CD4-positive, alpha-beta memory T cell (primary cell): ENCODE results near the gene NAPSA. TPM values are rescaled to one million over a fixed set of nuclear protein-coding genes. Genes with fewer than 3 reads are reported as not detected.
A peak's percentile ranks its signal among the peaks of the same experiment; 100 is the strongest.

Experiments used
- CTCF ChIA-PET: fragments of 350-600 bp; sonication (Branson Sonifier 250); formaldehyde crosslinking; loops from one replicate; lab custom pipeline; 2021; ENCODE audit warnings: inconsistent platforms; ENCODE audit not compliant: partially characterized antibody; lab: Charles Lee
- POLR2A ChIA-PET: fragments of 350-600 bp; sonication (Branson Sonifier 250); formaldehyde crosslinking; loops from one replicate; lab custom pipeline; 2021; ENCODE audit not compliant: partially characterized antibody; lab: Charles Lee
- DNase-seq, 5 donors: peaks; one replicate each; pipeline versions ENCODE4 v3.0.0 to v3.0.0-alpha.2; 2020 to 2022; ENCODE audit warnings: mixed read lengths in 1 of 5
- H3K27ac ChIP-seq: one replicate; pipeline ENCODE4 v1.7.0; 2013; ENCODE audit warnings: low read depth, low read length
- H3K27me3 ChIP-seq: 2 replicates; pipeline ENCODE4 v1.7.0; 2013; ENCODE audit warnings: mild to moderate bottlenecking, low read length, moderate library complexity; ENCODE audit not compliant: insufficient read depth
- H3K36me3 ChIP-seq: 2 replicates; pipeline ENCODE4 v1.7.0; 2013; ENCODE audit warnings: mild to moderate bottlenecking, low read length, moderate library complexity; ENCODE audit not compliant: insufficient read depth
- H3K4me1 ChIP-seq: 2 replicates; pipeline ENCODE4 v1.7.0; 2013; ENCODE audit warnings: mild to moderate bottlenecking, low read length, moderate library complexity; ENCODE audit not compliant: insufficient read depth
- H3K4me3 ChIP-seq, 2 donors: one replicate each; pipeline ENCODE4 v1.7.0; 2013; ENCODE audit warnings: low read length in 2 of 2, mild to moderate bottlenecking in 1 of 2
- H3K9me3 ChIP-seq, 2 donors: one replicate each; pipeline ENCODE4 v1.7.0; 2013; ENCODE audit warnings: low read length in 2 of 2, control low read depth in 1 of 2; ENCODE audit not compliant: control insufficient read depth in 1 of 2
- H3K27ac Mint-ChIP-seq, 7 donors: one replicate each; pipeline ENCODE4 v1.8.0; 2020 to 2021; ENCODE audit warnings: mixed read lengths in 7 of 7, mild to moderate bottlenecking in 6 of 7, inconsistent platforms in 3 of 7, moderate library complexity in 3 of 7
- H3K27me3 Mint-ChIP-seq, 2 donors: one replicate each; pipeline ENCODE4 v1.8.0; 2020 to 2021; ENCODE audit warnings: mixed read lengths in 2 of 2
- H3K36me3 Mint-ChIP-seq, 2 donors: one replicate each; pipeline ENCODE4 v1.8.0; 2020 to 2021; ENCODE audit warnings: mixed read lengths in 2 of 2, inconsistent platforms in 1 of 2, mild to moderate bottlenecking in 1 of 2
- H3K4me1 Mint-ChIP-seq, 4 donors: one replicate each; pipeline ENCODE4 v1.8.0; 2020 to 2021; ENCODE audit warnings: mixed read lengths in 4 of 4, mild to moderate bottlenecking in 1 of 4
- H3K4me3 Mint-ChIP-seq, 8 donors: one replicate each; pipeline ENCODE4 v1.8.0; 2020 to 2021; ENCODE audit warnings: mixed read lengths in 8 of 8, mild to moderate bottlenecking in 7 of 8, moderate library complexity in 6 of 8, inconsistent platforms in 3 of 8
- H3K9me3 Mint-ChIP-seq, 8 donors: one replicate each; pipeline ENCODE4 v1.8.0; 2020 to 2021; ENCODE audit warnings: mixed read lengths in 8 of 8, mild to moderate bottlenecking in 5 of 8, inconsistent platforms in 3 of 8, moderate library complexity in 1 of 8
- intact Hi-C: fragments of 100-400 bp; cut with micrococcal nuclease; formaldehyde crosslinking; loops from one replicate; pipeline ENCODE4 v1.15.1; 2023
- polyA plus RNA-seq, 2 donors: library from polyadenylated mRNA; unstranded; fragments of 300-500 nt; fragmentation: Illumina TruSeq; gene quantifications; one replicate each; pipeline ENCODE4 v1.2.3, GENCODE V29; 2021
- total RNA-seq, 2 experiments: library from RNA; stranded (reverse); gene quantifications; one replicate each; pipeline ENCODE4 v1.2.3, GENCODE V29; 2021

NAPSA gene
- total and polyA plus RNA-seq, 4 experiments from 2014 or later = 0.57 to 6.6 (median 2.7) TPM

- Mint-ChIP-seq H3K4me1 (peaks cover 22 to 39% (median 32%) of the 10 kb centered on the region in 4 donors), H3K36me3 (peaks cover 23 to 51% of the 10 kb centered on the region in 2 donors), H3K27ac (peak within 1 kb of the TSS; percentile 91 to 98 (median 94)), H3K27me3 (no peaks in the 10 kb centered on the region), H3K4me3 (peak within 1 kb of the TSS; percentile 91 to 97 (median 94)), H3K9me3 (peaks cover 0 to 9% (median 0%) of the 10 kb centered on the region in 8 donors)
- Histone ChIP-seq H3K36me3 (peaks cover 28% of the 10 kb centered on the region), H3K4me3 (peak within 1 kb of the TSS; percentile 38 to 80), H3K27ac (peak within 1 kb of the TSS; percentile 67), H3K4me1 (peaks cover 16% of the 10 kb centered on the region), H3K9me3 (no peaks in the 10 kb centered on the region), H3K27me3 (no peaks in the 10 kb centered on the region)
- intact Hi-C loops = loop anchor here (1.0 to 5.0 kb wide), 6 partner anchors 8 to 127 kb away; partner anchors contain the start of genes JOSD2 and NR1H2
- POLR2A ChIA-PET = interaction anchor here (0.6 to 4.1 kb wide), 11 partner anchors 8 to 127 kb away, joined by 3 to 28 read pairs (median 7); partner anchors contain the start of genes JOSD2, KCNC3 and NR1H2
- CTCF ChIA-PET = interaction anchor here (1.2 kb wide), 1 partner anchor 27 kb away, joined by 3 read pairs; no protein-coding TSS in a partner anchor
- DNase-seq = peak; percentile 98 to 99 (median 99)
Observed at GRCh38 chr19:50383852-50384684, 18.6 kb upstream of the NAPSA start, which contains the start of gene POLD1. TSS of gene POLD1 (plus strand) at chr19:50384347. CDS start at chr19:50398852, 14,505 bp downstream.

DNA sequence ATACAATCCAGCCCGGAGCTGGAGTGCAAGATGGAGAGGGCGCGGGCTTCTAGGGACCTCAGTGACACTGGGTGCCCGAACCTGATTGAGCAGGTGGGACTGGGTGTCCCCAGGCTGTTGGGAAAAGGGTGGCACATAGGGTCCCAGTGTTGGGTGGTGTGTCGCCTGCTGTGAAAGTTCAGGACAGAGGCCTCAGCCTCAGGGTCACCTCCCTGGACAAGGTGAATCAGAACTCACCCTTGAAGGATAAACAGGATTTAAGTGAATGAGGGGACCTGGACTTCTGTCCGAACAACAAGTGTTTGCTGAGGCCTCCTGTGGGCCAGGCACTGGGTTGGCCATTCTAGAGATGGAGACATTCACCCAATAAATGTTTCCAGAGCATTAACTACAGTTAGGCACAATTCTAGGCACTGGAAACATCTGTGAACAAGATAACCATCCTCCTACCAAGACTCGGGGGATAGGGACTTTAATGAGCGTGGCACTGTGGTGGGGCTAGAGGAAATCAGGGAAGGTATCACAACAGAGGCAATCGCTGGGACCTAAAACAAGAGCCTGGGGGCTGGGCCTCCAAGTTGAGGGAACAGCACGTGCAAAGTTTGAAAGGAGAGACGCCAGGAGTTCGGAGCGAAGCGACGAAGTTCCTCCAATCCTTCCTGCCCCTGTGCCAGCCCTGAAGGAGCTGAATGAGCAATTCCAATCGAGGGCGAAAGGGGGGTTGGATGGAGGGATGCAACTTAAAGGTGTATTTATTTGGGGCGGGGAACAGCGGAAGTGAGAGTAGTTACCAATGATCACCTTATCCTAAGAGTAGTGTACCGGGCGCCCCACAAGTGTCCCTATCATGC lies 17.8 kb upstream of the NAPSA start:
- peaks cover 25 to 51% of the 10 kb centered on the region in 2 donors for H3K36me3 Mint-ChIP-seq
- peak overlapping the region; percentile 91 to 97 (median 94) for H3K4me3 Mint-ChIP-seq
- no peaks in the 10 kb centered on the region for H3K27me3 ChIP-seq
- peaks cover 16% of the 10 kb centered on the region for H3K4me1 ChIP-seq
- ChIA-PET CTCF (interaction anchor here (1.2 kb wide), 1 partner anchor 26 kb away, joined by 3 read pairs; no protein-coding TSS in a partner anchor), POLR2A (interaction anchor here (0.6 to 4.1 kb wide), 9 partner anchors 14 to 128 kb away, joined by 3 to 28 read pairs (median 7); partner anchors contain the start of genes JOSD2 and KCNC3)
- H3K27ac Mint-ChIP-seq = peak overlapping the region; percentile 91 to 98 (median 94)
- peaks cover 0 to 9% (median 0%) of the 10 kb centered on the region in 8 donors for H3K9me3 Mint-ChIP-seq
- DNase-seq = peak in 1 of 5 donors; percentile 17
- peak overlapping the region in 1 of 2 donors; percentile 38 for H3K4me3 ChIP-seq
- peaks cover 22 to 40% (median 32%) of the 10 kb centered on the region in 4 donors for H3K4me1 Mint-ChIP-seq
- no peaks in the 10 kb centered on the region for H3K9me3 ChIP-seq
- intact Hi-C loops = loop anchor here (5.0 kb wide), 1 partner anchor 51 kb away; no protein-coding TSS in a partner anchor
- H3K27me3 Mint-ChIP-seq = no peaks in the 10 kb centered on the region
- H3K27ac ChIP-seq = peak overlapping the region; percentile 67
- H3K36me3 ChIP-seq = peaks cover 37% of the 10 kb centered on the region

- peaks cover 26 to 51% of the 10 kb centered on the region in 2 donors for H3K36me3 Mint-ChIP-seq
- no peak overlapping the region for H3K4me3 Mint-ChIP-seq
Observed at GRCh38 chr19:50381881-50382729, 16.7 kb upstream of the NAPSA start.

GRCh38 chr19:50380751-50381151 lies 15.3 kb upstream of the NAPSA start:
- Mint-ChIP-seq H3K4me1 (peaks cover 25 to 44% (median 36%) of the 10 kb centered on the region in 4 donors), H3K4me3 (no peak overlapping the region), H3K36me3 (peaks cover 26 to 59% of the 10 kb centered on the region in 2 donors), H3K9me3 (peaks cover 0 to 12% (median 0%) of the 10 kb centered on the region in 8 donors), H3K27me3 (no peaks in the 10 kb centered on the region), H3K27ac (peak overlapping the region in 3 of 7 donors; percentile 48 to 78 (median 77))
- CTCF ChIA-PET = no interaction called here
- Histone ChIP-seq H3K9me3 (no peaks in the 10 kb centered on the region), H3K27me3 (no peaks in the 10 kb centered on the region), H3K4me1 (peaks cover 29% of the 10 kb centered on the region), H3K4me3 (no peak overlapping the region), H3K36me3 (peaks cover 46% of the 10 kb centered on the region), H3K27ac (no peak overlapping the region)
- intact Hi-C loops = loop anchor here (5.0 kb wide), 1 partner anchor 48 kb away; no protein-coding TSS in a partner anchor
- POLR2A ChIA-PET = no interaction called here
- DNase-seq = no peak

More at GRCh38 chr19:50381881-50382729, 16.7 kb upstream of the NAPSA start:
- Histone ChIP-seq H3K27me3 (no peaks in the 10 kb centered on the region), H3K36me3 (peaks cover 46% of the 10 kb centered on the region), H3K4me1 (peaks cover 24% of the 10 kb centered on the region), H3K9me3 (no peaks in the 10 kb centered on the region), H3K4me3 (no peak overlapping the region), H3K27ac (no peak overlapping the region)
- CTCF ChIA-PET = no interaction called here
- peak overlapping the region in 3 of 7 donors; percentile 43 to 94 (median 93) for H3K27ac Mint-ChIP-seq
- intact Hi-C loops = loop anchor here (5.0 kb wide), 1 partner anchor 50 kb away; no protein-coding TSS in a partner anchor
- POLR2A ChIA-PET = no interaction called here
- no peak for DNase-seq
- no peaks in the 10 kb centered on the region for H3K27me3 Mint-ChIP-seq
- H3K4me1 Mint-ChIP-seq = peaks cover 21 to 38% (median 31%) of the 10 kb centered on the region in 4 donors
- H3K9me3 Mint-ChIP-seq = peaks cover 0 to 12% (median 0%) of the 10 kb centered on the region in 8 donors

- Mint-ChIP-seq H3K27me3 (no peaks in the 10 kb centered on the region), H3K36me3 (peaks cover 26 to 59% of the 10 kb centered on the region in 2 donors), H3K9me3 (peaks cover 0 to 12% (median 0%) of the 10 kb centered on the region in 8 donors), H3K4me3 (peak overlapping the region in 1 of 8 donors; percentile 31), H3K4me1 (peaks cover 24 to 42% (median 34%) of the 10 kb centered on the region in 4 donors), H3K27ac (peak overlapping the region in 3 of 7 donors; percentile 40 to 87 (median 74))
- Histone ChIP-seq H3K9me3 (no peaks in the 10 kb centered on the region), H3K27me3 (no peaks in the 10 kb centered on the region), H3K4me3 (no peak overlapping the region), H3K27ac (no peak overlapping the region), H3K4me1 (peaks cover 26% of the 10 kb centered on the region), H3K36me3 (peaks cover 46% of the 10 kb centered on the region)
- DNase-seq = no peak
- intact Hi-C loops = loop anchor here (5.0 kb wide), 1 partner anchor 48 kb away; no protein-coding TSS in a partner anchor
- ChIA-PET POLR2A (no interaction called here), CTCF (no interaction called here)
Observed at GRCh38 chr19:50380137-50380536, 14.7 kb upstream of the NAPSA start.

DNA sequence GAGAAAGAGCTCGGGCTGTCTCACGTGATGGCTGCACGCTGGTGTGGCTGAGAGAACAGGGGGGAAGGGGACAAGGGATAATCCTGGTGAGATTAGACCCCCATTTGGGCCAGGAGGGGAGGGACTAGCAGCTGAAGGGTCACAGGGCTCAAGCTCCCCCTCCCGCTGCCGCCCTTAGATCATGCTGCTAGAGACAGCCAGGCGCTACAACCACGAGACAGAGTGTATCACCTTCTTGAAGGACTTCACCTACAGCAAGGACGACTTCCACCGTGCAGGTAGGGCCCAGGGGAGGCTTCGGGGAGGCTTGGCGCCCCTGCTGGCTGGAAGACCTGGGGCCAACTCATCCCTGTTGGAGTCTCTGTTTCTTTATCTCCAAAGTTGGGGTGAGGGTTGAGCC lies 14.2 kb upstream of the NAPSA start:
- Histone ChIP-seq H3K4me1 (peaks cover 21% of the 10 kb centered on the region), H3K36me3 (peaks cover 46% of the 10 kb centered on the region), H3K4me3 (no peak overlapping the region), H3K9me3 (no peaks in the 10 kb centered on the region), H3K27me3 (no peaks in the 10 kb centered on the region), H3K27ac (no peak overlapping the region)
- POLR2A ChIA-PET = no interaction called here
- Mint-ChIP-seq H3K36me3 (peaks cover 26 to 55% of the 10 kb centered on the region in 2 donors), H3K27ac (peak overlapping the region in 3 of 7 donors; percentile 11 to 87 (median 74)), H3K4me3 (peak overlapping the region in 2 of 8 donors; percentile 5 to 17), H3K27me3 (no peaks in the 10 kb centered on the region), H3K4me1 (peaks cover 18 to 38% (median 29%) of the 10 kb centered on the region in 4 donors), H3K9me3 (peaks cover 0 to 12% (median 0%) of the 10 kb centered on the region in 8 donors)
- intact Hi-C loops = loop anchor here (5.0 kb wide), 1 partner anchor 47 kb away; no protein-coding TSS in a partner anchor
- no peak for DNase-seq
- CTCF ChIA-PET = no interaction called here
